HG02623 (cell line): ENCODE results near the gene ADCY1.

Experiments
- ATAC-seq: cut with Tn5 transposase; IDR thresholded peaks from one replicate; pipeline ENCODE4 v1.9.1; 2021; ENCODE audit warnings: moderate library complexity; ENCODE audit not compliant: unreplicated experiment

ADCY1 gene

DNA sequence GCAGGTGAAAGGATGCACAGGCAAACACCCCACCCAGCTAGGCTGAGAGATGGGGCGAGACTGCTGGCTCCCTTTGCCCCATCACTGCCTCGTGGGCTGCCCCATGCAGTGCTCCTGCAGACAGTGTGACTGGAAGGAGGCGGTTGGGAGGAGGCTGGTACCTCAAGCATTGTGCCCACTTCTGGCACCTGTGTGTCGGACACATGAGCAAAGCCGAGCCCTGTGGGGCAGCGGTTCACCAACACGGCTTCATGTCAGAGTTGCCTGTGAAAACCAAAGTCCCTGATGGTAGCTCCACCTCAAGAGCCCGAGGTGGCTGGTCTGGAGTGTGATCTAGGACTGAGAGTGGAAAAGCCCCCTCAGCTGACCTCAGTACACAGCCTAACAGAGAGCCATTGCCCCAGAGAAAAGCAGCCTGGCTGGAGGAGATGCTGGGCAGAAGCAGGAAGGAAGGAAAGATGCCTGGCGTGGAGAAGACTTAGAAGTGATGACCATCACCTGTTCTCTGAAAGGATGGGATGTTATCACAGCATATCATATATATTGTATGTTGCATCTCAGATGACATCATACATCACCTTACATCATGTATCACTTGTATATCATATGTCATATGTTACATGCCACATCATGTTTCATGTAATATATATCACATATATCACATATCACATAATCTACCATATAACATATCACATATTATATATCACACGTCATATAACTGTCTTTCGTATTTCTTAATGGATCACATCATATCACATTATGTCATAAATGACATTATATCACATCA is 75.6 kb downstream of the ADCY1 start:
- no peak for ATAC-seq

DNA sequence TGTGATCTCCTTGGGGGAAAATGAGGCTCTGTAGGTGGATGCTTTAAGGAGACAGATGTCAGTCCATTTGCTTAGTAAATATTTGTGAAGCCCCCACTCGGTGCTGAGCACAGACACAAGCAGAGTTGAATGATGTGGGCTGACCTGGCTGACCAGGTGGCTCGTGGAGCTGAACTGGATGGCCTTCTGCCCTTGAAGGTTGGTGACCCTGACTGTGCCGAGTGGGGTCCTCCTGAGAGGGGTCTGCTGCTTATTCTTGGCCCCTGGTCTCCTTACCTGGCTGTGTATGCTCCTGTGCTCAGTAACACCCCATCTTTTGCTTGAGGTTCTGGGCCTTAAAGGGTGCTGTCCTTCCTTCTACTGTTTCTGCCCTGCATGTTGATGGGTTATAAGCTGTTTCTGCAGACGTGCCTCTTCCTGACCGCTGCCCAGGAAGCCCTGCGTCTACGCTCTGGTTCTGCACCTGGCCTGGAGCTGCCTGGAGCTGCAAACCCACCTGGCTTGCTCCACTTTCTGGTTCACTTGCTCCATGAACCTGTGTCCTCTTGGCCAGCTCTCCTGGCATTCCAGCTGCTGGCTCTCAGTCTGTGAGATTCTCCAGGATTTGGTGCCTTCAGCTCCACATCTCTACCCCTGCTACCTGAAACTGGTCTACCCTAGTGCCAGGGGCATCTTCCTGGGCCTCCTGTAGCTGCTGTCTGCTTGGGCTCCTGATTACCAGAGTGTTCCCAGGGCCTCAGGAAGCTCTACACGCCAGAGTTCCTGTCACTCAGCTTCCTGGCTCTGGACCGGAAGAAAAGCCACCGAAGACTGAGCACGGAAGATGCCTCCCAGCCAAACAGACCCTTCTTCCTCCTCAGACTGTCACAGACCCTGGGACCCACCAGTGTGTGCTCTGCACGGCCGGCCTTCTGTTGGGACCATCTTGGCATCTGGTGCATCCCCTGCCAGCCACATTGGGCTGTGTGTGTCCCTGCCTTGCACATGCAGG is 76.5 kb downstream of the ADCY1 start:
- no peak for ATAC-seq

DNA sequence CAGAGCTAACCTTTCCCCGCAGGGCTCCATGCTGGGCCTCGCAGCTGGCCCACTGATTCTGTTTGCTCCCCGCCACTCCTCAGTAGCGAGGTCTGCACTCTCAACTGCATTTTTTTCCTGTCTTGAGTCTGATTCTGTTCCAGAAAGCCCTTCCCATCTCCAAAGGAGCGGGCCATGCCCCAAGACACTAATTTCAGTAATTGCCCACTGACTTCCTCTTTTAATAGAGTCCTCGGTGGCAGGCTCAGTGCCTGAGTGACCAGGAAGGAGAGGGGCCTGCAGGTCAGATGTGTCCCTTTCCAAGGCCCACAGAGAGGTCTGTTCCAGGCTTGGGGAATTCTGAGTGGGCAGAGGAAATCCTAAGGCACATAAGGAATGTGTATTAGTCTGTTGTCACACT is 77.4 kb downstream of the ADCY1 start:
- no peak for ATAC-seq

DNA sequence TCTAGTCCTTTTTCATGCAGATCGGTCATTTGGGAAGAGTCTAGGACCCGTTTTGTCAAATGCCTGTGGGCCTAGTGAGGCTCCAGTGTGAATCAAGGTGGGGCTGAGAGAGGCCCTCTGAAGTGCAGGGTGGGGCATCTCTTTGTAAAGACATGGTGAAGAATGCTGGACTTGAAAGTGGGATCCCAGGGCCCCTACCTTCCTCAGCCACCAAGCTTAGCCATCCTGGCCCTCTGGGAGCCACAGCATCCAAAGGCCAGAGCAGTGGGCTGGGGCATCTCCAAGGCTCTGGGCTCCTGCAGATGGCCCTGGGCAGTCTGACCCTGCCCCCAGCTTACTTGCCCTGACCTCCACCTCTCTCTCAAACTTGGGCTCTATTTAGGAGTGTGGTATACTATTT is 78.5 kb downstream of the ADCY1 start:
- ATAC-seq, result no peak

DNA sequence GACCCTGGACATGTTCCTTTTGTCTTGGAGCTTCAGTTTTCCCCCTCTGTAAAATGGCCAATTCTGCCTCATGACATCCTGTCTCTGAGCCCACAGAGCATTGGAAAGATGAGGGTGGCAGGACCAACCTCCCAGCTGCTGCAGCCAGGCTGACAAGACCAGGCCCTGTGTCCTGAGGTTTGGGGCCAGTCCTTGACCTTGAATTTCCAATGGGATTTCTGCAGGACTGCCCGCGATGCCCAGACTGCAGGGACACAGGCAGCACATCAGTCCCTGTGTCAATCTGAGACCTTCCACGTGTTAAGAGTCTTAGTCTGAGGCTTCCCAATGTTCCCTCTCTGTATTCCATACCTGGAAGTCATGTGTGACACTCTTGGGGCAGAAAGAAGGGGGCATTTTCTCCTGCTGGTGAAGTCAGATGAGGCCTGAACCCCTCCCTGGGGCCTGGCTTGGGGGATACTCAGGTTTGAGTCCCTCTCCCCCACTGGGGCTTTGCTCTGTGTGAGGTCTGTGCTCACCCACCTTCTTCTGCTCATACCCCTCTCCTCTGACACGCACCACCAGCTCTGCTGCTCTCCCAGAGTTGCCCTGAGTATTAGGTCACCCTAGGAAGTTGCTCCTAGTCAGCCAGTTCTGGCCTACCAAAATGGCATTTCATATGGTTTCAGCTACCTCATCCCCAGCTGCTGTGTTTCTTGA is 79.2 kb downstream of the ADCY1 start:
- ATAC-seq, result no peak

DNA sequence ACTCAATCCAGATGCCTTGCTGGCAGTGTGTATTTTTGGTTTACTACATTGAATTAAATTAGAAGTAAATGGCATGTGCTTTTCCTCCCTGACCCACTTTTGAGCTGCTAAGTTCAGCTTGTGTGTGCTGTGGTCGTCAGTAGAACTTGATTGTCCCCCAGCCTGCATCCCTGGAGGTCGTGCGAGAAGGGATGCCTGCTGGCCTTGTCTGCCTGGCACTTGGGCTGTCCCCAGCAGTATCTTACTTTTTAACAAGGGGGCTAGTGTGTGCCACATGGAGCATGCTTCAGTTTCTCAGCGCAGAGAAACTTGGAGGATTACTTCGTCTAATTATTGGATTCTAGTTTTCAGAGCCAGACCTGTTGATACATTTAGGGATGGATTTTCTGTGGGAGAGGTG is 80.2 kb downstream of the ADCY1 start:
- ATAC-seq, result no peak

DNA sequence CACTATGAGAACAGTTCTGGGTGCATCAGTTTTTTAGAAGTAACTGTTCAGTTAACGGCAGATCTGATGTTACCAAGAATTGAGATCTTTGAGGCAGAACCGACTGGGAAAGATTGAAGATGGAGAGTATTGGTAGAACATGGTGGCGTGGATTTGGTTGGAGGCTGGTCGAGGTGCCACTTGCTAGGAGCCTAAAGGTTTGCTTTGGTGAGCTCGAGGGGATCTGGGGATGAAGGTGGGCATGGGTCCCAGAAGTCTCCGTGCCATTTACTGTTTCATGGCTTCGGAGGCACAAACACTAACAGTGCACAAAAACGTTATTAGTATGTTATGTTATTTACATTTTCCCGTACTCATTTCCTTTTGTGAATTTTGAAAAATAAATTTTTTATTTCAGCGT is 81.4 kb downstream of the ADCY1 start:
- no peak for ATAC-seq

DNA sequence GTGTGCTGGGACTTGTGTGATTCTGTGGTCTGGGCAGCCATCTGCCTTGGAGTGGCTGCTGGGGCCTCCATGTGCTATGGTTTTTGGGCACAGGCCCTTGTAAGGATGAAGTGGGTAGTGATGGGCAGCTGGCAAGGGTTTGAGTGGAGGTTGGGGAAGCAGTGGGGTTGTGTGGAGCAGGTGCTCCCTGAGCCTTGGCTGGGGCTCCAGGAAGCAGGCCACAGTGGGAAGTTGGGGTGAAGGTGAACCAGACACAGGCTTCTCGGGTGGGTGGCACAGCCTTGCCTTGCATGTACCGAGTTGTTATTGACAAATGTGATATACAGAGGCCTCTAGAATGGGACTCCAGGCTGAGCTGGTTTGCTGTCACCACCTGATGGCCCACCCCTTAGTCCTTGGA is 82.3 kb downstream of the ADCY1 start:
- ATAC-seq, result no peak

DNA sequence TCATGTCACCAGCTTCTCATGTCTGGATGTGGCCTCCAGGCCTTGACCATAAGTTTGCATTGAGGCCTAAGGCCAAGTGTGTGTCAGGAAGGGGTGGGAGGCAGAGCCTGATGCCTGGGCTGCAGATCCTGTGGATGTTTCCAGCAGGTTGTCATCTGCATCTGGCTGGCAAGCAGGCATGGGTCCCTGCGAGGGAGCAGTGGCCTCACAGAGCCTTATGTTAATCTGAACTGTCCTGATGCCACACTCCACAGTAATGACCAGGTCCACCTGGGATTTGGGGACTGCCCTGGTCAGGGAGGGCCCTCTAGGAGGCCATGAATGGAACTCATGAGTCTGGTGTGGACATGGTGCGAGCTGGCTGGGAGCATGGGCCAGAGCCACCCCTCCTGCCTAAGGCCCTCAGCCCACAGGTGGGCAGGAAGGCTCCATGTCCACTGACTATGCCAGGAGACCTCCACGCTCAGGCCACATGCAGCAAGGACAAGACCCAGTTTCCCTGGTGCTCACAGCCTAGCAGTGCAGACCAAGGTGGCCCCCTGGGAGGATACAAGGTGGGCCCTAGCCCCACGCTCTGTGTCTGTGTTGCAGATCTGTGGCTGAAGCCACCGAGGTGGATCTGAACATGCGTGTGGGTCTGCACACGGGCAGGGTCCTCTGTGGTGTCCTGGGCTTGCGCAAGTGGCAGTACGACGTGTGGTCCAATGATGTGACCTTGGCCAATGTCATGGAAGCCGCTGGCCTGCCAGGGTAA is 83.1 kb downstream of the ADCY1 start:
- no peak for ATAC-seq

DNA sequence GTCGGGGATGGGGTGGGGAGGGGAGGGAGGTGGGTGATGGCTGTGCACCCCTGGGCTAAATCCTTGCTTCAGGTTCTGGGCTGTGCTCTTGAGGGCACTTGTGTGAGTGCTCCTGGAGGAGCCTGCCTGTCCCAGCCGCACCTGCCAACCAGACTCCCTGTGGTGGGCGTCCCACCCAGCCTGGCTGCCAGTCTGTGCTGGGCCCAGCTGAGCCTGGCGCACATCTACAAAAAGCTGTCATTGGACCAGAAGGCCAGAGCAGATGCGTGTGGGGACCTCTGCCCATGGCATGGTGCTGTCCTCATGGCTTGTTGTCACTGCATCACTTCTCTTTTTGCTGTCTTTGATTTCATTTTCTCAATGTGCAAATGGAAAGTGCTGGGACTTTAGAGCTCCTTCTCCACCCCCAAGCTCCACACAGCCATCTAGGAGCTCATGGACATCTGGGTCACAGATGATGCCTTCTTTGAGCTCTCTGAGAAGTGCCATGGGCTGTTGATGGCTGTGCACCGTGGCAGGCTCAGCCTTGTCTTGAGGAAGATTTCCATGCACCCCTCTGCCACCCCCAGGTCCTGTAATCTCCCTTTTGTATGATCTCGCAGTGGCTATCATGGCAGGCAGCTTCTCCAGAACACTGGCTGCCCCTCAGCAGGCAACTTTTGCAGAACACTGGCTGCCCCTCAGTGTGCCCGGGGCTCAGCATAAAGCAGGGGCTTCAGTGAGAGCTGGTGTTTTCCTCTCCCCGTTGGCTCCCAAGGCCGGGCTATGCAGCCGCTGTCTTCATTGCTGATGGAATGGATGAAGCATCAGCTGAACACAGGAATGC is 83.9 kb downstream of the ADCY1 start:
- ATAC-seq, result no peak

DNA sequence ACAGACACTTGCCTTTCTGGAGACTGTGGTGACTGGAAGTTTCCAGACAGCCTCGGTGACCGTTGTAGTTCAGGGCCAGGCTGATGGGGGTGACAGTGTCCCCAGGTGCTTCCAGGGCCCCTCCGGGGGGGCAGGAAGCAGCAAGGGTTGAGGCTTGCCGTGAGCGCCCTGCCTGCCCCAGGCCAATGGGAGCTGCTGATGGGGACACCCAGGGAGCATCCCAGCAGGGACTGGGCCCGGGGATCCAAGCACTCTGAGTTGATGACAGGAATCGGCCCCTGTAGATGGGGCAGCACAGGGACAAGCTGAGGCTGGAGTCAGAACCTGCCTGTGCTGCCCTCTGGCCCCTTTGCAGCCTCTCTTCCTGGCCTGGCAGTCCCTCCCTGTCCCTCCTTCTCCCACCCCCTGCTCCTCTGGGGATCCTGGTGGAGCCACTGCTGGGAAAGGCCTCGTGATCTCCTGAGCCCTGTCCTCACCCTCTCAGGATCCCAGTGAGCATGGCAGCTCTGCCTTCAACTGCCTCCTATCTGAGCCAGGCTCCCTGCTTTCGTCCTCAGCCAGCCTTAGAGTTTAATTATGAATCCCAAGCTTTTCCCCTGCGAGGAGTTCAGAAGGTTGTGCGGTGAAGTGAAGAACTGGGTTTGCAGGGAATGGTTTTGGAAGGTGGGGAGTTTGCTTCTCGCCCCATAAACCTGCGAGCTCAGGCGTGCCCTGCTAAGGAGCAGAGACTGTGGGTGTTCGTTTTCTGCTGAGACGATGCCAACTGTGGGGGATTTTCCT is 84.7 kb downstream of the ADCY1 start:
- no peak for ATAC-seq

DNA sequence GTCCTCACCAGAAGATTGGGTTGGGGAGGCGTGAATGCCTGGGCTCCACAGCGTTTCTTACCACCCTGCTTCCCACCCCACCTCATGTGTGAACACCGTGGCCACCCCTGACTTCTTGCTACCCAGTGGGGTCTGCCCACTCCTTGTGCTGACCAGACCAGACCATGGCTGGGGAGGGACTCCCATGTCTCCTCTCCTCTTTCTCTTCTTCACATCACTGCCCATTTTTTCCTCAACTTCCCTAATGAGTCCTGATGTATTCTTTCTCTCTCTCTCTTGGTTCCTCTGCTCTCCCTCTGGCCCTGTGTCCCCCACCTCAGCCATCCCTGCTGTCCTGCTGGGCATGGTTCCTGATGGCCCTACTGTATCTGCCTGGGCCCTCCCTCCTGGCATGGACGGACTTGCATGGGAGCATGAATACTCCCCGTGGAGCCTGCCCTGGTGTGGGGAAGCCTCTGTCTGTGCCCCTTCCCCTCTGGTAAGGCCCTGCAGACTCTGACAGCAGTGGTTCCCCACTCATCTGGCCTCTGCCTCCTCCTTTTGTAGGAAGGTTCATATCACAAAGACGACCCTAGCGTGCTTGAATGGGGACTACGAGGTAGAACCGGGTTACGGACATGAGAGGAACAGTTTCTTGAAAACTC is 85.5 kb downstream of the ADCY1 start:
- ATAC-seq, result no peak

DNA sequence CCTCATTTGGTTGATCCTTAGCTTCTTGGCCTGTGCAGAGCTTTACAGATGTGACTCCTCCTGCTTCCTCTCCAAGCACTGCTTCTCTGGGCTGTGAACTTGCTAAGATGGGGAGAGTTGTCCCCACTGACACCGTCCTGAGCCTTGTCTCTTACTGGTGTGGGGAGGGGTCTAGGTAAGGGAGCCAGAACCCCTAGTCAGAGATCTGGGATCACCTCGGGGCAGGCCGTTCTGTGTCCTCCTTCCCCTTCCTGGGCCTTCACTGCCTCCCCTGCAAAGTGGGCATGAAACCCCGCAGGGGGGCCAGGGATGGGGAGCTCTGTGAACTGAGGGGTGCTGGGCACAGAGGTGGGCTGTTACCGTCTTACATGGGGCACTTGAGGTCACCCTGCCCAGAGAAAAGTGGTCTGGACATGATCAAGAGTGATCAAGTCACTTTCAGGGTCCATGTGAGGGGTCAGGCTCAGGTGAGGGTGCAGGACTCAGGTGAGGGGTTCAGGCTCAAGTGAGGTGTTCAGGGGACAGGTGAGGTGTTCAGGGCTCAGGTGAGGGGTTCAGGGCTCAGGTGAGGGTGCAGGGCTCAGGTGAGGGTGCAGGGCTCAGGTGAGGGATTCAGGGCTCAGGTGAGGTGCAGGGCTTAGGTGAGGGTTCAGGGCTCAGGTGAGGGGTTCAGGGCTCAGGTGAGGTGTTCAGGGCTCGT is 86.2 kb downstream of the ADCY1 start:
- ATAC-seq, result no peak

DNA sequence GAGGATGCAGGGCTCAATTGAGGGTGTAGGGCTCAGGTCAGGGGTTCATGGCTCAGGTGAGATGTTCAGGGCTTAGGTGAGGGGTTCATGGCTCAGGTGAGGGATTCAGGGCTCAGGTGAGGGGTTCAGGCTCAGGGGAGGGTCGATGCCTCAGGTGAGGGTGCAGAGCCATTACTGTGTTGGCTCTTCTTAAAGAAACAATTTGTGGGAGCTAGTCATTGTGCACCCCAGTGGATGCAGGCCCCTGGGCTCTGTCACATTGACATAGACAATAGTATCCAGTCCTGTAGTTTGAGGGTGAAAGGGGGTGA is 86.7 kb downstream of the ADCY1 start:
- no peak for ATAC-seq

DNA sequence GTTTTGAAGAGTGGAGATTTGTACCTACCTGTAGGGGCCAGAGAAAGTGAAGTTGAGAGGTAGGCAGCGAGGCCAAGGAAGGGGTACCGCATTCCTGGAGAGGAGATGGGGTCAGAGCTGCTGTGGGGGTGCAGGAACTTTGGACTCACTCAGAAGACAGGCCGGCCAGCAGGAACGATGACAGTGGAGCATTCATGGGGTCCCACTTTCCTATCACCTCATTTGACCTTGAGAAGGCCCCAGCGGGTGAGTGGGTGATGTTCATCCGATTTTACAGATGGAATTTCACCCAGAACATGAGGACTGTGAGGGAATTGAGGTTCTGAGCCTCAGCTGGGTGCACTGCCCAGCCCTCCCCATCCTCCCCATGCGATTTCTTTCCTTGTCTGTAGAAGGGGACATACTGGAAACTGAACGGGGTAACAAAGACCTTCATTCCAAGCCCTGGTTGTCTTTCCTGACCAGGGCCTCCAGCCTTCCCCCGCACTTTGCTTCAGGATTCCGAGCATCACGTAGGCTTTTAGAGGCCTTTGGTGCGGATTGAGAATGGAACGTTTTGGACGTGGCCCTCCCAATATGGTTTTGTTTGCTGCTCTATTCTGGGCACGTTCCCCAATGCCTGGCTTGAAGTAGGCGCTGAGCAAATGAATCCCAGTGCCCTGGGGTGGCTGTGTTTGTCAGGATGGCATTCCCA is 87.3 kb downstream of the ADCY1 start:
- no peak for ATAC-seq

DNA sequence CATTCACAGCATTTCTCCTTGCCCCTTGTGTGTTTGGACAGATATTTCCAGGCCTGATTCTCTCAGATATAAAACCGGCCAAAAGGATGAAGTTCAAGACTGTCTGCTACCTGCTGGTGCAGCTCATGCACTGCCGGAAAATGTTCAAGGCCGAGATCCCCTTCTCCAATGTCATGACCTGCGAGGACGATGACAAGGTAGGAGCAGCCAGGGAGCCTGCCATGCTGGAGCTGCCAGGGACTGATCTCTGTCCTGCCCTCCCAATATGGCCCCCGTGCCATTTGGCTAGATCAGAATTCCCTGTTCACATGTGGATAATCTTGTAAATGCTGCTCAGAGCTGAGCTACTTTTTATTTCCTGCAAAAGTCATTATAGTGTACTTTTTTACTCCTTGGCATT is 87.8 kb downstream of the ADCY1 start:
- no peak for ATAC-seq

DNA sequence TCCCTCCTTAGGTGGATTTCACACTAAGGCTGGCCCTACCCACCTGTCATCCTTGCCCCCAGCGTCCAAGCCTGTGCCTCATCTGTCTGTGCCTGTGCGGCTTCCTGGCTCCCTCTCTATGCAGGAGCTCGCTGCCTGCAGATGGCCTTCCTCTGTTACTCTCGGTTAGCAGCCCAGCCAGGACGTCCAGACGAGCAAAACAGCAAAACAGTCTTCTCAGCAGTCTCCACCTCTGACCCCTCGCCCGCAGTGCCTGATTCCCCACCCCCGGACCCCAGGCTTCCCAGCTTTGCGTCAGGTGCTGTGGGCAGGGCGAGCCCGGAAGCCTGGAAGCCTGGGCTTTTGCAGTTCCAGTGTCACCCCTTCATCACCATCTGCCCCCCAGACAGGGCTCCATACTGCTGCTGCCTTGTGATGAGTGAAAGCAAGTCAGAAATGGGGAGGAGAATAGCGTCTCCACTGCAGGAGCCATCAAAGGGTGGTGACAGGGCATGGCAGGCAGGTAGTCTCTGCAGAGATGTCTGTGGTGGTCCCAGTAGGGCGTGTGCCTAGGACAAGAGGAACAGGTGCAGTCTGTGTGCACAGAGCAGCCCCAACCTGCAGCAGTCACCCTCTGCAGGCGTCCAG is 88.5 kb downstream of the ADCY1 start:
- no peak for ATAC-seq
